ENCODE results near the gene ZNF627.
"Not testable (repeated sequence)": the region's sequence is repeated elsewhere in the genome, so short reads cannot be mapped to it uniquely, and the experiment has no call there.

ZNF627 gene

DNA sequence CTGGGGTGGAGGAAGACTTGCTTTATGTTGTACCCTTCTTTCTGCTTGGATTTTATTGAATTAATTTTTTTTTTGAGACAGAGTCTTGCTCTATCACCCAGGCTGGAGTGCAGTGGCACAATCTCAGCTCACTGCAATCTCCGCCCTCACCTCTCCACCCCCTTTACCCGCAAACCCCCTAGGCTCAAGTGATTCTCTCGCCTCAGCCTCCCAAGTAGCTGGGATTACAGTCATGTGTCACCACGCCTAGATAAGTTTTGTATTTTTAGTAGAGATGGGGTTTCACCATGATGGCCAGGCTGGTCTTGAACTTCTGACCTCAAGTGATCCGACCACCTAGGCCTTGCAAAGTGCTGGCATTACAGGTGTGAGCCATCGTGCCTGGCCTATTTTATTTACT, 23.9 kb upstream of the ZNF627 start:
- not testable (repeated sequence) for DNase-seq

GRCh38 chr19:11573763-11574162, 23.5 kb upstream of the ZNF627 start:
- not testable (repeated sequence) for DNase-seq

DNA sequence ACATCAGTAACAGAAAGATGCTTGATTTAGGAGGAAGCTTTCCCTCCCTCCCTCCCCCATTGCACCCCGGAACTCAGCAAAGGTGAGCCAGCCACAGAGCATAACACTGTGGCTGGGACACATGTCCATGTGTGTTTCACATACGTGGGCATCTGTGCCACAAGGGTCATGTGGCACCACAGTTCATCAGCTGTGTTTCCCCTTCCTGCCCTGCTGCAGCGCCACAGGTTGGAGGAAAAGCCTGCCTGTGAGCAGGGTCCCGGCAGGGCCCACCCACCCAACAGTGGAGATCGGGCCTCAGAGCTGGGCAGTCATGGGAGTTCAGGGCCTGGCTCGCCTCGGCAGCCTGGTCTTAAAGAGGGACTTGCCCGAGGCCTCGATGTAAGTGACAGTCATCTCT, 22.6 kb upstream of the ZNF627 start:
- no peak for DNase-seq

GRCh38 chr19:11576227-11576626, 21.1 kb upstream of the ZNF627 start:
- no peak for DNase-seq

- no peak for DNase-seq
Measured at GRCh38 chr19:11577451-11578257, 19.6 kb upstream of the ZNF627 start, which contains the start of gene ACP5. Gene ACP5, minus strand, starts transcription at chr19:11577645. Its CDS starts 328 bp downstream, at chr19:11577317.

- peak; percentile 59 for DNase-seq
Measured at GRCh38 chr19:11578258-11579142, 18.8 kb upstream of the ZNF627 start.

DNA sequence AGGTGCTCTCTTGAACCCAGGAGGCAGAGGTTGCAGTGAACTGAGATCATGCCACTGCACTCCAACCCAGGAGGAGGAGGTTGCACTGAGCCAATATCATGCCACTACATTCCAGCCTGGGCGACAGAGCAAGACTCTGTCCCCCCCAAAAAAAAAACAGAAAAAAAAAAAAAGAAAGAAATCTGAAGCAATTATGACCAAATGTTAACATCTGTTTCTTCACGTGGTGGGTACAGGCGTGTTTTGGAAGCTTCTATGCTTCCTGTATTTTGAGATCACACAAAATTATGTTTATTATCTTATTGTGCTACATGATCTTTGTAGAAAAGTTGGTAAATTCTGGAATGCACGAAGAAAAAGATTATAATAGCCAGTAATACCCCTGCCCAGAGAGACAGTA, 17.2 kb upstream of the ZNF627 start:
- no peak for DNase-seq

GRCh38 chr19:11581740-11582139, 15.5 kb upstream of the ZNF627 start:
- DNase-seq: no peak

DNA sequence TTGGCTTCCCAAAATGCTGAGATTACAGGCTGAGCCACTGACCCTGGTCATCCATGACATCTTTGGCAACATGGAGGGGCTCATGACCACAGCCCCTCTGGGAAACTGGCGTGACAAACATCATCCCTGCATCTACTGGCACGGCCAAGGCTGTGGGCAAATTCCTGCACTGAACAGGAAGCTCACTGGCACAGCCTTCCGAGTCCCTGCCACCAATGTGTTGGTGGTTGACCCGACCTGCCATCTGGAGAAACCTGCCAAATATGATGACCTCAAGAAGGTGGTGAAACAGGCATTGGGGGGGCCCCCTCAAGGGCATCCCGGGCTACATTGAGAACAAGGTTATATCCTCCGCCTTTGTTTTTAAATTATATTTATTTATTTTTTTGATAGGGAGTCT, 11.0 kb upstream of the ZNF627 start:
- DNase-seq: no peak

DNA sequence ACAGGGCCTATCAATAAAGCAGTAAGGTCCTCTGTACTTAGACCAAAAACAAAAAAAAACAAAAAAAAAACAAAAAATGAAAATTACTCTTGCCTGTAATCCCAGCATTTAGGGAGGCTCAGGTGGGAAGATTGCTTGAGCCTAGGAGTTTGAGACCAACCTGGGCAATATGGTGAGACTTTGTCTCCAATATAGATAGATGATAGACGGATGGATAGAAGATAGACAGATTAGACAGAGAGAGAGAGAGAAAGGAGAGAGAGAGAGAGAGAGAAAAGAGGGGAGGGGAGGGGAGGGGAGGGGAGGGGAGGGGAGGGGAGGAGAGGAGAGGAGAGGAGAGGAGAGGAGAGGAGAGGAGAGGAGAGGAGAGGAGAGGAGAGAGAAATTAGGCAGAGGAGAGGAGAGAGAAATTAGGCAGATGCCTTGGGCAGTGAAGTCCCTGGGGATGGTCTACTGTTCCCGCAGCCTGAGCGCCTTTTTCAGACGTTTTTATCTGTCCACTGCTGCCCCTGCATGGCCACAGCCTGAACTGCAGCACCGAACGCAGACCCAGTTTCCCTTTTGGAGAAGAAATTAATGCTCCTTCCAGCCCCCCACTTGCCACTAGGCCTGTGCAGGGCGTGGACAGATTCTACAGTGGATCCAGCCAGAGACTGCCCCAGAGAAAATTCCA, 9.8 kb upstream of the ZNF627 start:
- peak; percentile 30 for DNase-seq

DNA sequence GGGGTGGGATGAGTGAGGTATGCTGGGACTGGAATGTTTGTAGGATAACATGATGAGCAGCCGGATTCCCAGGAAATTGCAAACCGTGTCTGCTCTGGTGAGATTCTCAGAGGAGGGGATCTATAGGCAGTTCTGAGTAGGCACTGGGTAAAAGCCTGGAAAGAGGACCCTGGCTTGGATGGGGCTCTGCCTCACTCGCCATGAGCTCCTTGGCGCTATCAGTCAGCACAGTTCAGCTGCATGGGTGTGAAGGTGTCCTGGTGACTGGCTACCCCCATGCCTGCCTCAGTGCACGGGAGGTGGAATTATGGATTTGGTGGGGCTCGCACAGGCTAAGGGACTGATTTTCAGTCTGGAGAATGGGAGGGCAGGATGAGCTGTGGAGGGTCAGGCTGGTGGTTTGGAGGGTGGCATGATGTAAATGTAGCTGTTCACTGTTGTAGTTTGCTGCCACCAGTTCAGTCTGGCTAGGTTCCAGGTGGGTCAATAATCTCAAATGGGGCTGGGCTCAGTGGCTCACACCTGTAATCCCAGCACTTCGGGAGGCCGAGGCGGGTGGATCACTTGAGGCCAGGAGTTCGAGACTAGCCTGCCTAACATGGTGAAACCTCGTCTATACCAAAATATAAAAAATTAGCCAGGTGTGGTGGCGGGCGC, 9.2 kb upstream of the ZNF627 start:
- no peak for DNase-seq

DNA sequence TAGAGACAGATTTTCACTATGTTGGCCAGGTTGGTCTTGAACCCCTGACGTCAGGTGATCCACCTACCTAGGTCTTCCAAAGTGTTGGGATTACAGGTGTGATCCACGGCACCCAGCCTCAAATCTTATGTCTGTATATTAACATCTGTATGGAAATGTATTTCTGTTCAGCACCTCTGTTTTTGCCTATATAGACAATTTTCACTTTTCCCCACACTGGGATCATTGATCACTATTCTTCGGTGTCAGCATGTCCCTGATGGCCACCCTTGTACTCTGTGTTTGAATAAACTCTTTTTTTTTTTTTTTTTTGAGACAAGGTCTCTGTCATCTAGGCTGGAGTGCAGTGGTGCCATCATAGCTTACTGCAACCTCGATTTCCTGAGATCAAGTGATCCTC, 3.2 kb upstream of the ZNF627 start:
- no peak for DNase-seq

DNA sequence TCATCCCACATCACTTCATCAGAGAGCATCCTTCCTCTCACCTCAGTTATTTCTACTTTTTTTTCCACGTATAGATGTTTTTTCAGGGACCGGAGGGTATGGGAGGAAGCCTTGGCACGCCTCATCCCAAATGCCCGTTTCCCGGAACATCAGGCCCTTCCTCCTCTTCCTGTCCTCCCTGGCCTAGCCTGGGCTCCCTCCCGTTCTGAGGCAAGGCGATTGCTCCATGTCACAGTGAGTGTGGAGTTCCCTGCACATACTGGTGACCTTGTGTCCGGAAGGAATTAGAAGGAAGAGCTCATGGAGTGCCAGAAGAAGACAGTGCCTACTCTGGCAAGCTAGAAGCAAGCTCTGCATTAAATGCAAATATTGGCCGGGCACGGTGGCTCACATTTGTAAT, 1.1 kb upstream of the ZNF627 start:
- DNase-seq: no peak

GRCh38 chr19:11598103-11598483, 810 bp downstream of the ZNF627 start:
- no peak for DNase-seq

GRCh38 chr19:11598746-11599145, 1.5 kb downstream of the ZNF627 start:
- DNase-seq: no peak

DNA sequence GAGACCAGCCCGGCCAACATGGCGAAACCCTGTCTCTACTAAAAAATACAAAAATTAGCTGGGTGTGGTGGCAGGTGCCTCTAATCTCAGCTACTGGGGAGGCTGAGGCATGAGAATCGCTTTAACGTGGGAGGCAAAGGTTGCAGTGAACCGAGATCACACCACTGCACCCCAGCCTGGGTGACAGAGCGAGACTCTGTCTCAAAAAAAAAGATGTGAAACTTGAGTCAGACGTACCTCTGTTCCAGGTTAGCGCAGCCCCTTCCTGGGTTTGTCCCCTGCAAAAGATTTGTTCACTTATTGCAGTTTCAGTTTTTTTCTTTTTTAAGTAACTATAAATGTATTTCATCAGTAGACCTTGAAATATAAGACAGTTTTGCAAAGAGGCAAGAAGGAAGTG, 2.4 kb downstream of the ZNF627 start:
- DNase-seq: not testable (repeated sequence)

DNA sequence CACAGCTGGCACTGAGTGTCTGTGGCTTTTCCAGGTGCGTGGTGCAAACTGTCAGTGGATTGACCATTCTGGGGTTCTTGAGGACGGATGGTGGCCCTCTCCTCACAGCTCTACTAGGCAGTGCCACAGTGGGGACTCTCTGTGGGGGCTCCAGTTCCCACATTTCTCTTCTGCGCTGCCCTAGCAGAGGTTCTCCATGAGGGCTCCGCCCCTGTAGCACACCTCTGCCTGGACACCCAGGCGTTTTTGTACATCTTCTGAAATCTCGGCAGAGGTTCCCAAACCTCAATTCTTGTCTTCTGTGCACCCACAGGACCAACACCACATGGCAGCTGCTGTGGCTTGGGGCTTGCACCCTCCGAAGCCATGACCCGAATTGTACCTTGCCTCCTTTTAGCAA, 9.2 kb downstream of the ZNF627 start:
- no peak for DNase-seq

- DNase-seq: no peak
Measured at GRCh38 chr19:11611730-11612129, 14.4 kb downstream of the ZNF627 start.

DNA sequence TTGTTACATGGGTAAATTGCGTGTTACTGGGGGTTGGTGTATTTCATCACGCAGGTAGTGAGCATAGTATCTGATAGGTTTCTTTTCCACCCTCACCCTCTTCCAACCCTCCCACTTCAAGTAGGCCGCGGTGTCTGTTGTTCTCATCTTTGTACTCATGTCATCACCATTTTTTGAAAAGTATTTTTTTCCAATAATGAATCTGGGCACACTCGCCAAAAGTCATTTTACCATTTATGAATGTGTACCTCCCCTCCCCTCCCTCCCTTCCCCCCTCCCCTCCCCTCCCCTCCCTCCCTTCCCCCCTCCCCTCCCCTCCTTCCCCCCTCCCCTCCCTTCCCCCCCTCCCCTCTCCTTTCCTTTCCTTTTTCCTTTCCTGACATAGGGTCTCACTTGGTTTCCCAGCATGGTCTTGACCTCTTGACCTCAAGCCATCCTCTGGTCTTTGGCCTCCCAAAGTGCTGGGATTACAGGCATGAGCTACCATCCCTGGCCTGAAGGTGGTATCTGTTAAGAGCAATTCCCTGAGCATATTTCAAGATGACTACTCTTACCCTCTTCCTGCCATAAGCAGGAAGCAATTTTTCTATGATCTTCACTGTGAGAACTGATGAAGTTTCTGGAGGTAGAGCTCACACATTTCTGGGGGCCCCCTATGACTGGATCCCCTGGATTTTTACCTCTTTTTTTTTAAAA, 15.7 kb downstream of the ZNF627 start:
- DNase-seq: no peak

DNA sequence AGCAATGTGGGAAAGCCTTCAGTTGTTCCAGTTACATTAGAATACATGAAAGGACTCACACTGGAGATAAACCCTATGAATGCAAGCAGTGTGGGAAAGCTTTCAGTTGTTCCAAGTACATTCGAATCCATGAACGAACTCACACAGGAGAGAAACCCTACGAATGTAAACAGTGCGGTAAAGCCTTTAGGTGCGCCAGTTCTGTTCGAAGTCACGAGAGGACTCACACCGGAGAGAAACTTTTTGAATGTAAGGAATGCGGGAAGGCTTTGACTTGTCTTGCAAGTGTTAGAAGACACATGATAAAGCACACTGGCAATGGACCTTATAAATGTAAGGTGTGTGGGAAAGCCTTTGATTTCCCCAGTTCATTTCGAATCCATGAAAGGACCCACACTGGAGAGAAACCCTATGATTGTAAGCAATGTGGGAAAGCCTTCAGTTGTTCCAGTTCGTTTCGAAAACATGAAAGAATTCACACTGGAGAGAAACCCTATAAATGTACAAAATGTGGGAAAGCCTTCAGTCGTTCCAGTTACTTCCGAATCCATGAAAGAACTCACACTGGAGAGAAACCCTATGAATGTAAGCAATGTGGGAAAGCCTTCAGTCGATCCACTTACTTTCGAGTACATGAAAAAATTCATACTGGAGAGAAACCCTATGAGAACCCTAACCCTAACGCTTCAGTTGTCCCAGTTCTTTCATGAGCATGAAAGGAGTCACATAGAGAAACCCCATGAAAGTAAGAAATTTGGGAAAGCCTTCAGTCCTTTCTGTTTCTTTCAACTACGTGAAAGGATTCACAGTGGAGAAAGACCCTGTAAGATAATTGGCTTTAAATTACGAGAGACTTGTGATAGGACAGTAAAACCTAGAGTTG, 20.1 kb downstream of the ZNF627 start:
- DNase-seq: no peak

DNA sequence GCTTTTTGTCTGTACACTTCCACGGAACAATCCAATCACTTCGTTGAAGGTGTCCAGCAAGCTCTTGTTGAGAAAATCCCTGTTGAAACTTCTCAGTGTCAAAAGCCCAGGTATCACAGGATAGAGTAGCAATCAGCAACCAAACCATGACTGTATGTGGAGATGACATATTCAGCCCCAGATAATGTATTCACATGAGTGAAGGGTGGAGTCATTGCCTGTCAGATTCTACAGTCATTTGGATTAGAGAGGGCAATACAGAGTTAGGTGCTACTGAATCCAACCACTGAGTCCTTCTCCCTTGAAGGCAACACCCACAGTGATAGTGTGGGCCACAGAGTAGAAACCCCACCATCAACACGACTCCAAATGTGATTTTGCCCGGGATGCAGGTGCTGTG, 23.3 kb downstream of the ZNF627 start:
- no peak for DNase-seq

Data from right kidney (tissue), 1 donor.